ENCODE results near the gene DLGAP1. TPM values are rescaled to one million over a fixed set of nuclear protein-coding genes. Genes with fewer than 3 reads are reported as not detected.

The DLGAP1 gene
- total and polyA plus RNA-seq, 2 of the 8 experiments (the other 6 are each of a cell fraction or from before 2014, with no cell fraction given), result 11.8 to 16.9 TPM

DNA sequence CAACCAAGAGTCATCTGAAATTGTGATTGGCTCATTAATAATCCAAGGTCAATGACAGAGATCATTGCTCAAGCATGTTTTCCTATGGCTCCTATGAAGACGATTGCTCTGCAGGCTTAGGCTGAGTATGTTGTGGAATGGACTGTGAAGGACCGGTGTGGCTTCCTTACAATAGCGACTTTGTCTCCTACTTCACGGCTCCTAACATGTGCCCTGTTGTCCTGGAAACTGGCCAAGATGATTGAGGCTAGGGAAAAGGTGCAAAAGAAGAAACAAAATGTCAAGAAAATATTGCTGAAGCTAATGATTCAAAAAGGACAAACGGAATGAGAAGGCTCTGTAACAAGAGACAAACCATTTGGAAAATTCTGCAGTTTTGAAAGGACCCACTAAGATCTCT is 24.3 kb downstream of the DLGAP1 start (continued):
- TF ChIP-seq CTBP2 (IDR thresholded peaks at IDR 0.05; ENCODE audit: borderline replicate concordance, insufficient read depth, insufficient read length, low read length) (no peak), CEBPB (IDR thresholded peaks at IDR 0.05; ENCODE audit: low read depth, low read length) (no peak), GABPA (IDR thresholded peaks at IDR 0.05; ENCODE audit: borderline replicate concordance, insufficient read depth, low read length) (no peak), POU5F1 (IDR thresholded peaks at IDR 0.05; ENCODE audit: low read depth, low read length) (no peak), BRCA1 (IDR thresholded peaks at IDR 0.05; ENCODE audit: low read depth, low read length) (no peak), KDM1A (IDR thresholded peaks at IDR 0.05; ENCODE audit: borderline replicate concordance, low read length) (no peak)
- TF ChIP-seq, protein P1, sequence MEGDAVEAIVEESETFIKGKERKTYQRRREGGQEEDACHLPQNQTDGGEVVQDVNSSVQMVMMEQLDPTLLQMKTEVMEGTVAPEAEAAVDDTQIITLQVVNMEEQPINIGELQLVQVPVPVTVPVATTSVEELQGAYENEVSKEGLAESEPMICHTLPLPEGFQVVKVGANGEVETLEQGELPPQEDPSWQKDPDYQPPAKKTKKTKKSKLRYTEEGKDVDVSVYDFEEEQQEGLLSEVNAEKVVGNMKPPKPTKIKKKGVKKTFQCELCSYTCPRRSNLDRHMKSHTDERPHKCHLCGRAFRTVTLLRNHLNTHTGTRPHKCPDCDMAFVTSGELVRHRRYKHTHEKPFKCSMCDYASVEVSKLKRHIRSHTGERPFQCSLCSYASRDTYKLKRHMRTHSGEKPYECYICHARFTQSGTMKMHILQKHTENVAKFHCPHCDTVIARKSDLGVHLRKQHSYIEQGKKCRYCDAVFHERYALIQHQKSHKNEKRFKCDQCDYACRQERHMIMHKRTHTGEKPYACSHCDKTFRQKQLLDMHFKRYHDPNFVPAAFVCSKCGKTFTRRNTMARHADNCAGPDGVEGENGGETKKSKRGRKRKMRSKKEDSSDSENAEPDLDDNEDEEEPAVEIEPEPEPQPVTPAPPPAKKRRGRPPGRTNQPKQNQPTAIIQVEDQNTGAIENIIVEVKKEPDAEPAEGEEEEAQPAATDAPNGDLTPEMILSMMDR (IDR thresholded peaks at IDR 0.05; ENCODE audit: control extremely low read depth in 1 of 3, insufficient read depth in 1 of 3, low read depth in 1 of 3, low read length in 3 of 3), result no peak
